Measurements from ENCODE around the gene IPO8. TPM values are rescaled to one million over a fixed set of nuclear protein-coding genes. Genes with fewer than 3 reads are reported as not detected.
"Not testable (repeated sequence)": the region's sequence is repeated elsewhere in the genome, so short reads cannot be mapped to it uniquely, and the experiment has no call there.

IPO8 gene
- total RNA-seq, 1 donor from 2014 or later = 44.4 TPM

DNA sequence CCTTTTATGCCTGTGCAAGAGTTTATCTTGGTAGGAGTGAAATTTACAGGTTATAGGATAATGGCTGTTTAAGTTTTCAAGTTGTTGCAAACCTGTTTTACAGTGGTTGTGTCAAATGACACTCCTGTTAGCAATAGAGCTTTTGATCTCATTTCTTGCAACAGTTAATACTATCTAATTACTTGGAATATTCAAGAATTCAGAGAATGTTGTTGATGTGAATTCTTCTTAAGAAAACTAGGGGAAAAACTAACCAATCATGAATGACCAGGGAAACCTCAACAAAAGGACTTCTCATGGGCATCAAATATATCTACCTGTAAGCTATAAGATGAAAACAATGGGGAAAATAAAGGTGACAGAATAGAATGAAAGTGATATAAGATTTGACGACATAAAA lies 85.0 kb downstream of the IPO8 start:
- intact Hi-C loops (cut with micrococcal nuclease) = no loop called here

GRCh38 chr12:30609819-30610218 lies 85.8 kb downstream of the IPO8 start:
- intact Hi-C loops (cut with micrococcal nuclease) = not testable (repeated sequence)

DNA sequence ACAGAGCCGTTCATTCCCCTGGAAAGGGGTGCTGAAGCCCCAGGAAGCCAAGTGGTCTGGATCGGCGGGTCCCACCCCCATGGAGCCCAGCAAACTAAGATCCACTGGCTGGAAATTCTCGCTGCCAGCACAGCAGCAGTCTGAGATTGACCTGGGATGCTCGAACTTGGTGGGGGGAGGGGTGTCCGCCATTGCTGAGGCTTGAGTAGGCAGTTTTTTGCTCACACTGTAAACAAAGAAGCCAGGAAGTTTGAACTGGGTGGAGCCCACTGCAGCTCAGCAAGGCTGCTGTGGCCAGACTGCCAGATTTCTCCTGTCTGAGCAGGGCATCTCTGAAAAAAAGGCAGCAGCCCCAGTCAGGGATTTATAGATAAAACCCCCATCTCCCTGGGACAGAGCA lies 91.4 kb downstream of the IPO8 start:
- intact Hi-C loops (cut with micrococcal nuclease) = not testable (repeated sequence)

DNA sequence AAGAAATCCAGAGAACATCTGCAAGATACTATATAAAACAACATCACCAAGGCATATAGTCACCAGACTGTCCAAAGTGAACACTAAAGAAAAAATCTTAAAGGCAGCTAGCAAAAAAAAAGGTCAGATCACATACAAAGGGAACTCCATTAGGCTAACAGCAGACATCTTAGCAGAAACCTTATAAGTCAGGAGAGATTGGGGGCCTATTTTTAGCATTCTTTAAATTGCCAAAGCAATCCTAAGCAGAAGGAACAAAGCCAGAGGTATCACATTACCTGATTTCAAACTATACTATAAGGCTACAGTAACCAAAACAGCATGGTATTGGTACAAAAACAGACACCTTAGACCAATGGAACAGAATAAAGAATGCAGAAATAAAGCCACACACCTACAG lies 92.5 kb downstream of the IPO8 start:
- intact Hi-C loops (cut with micrococcal nuclease) = no loop called here

- intact Hi-C loops (cut with micrococcal nuclease) = no loop called here
Measured at GRCh38 chr12:30602678-30603077, 93.0 kb downstream of the IPO8 start.

- intact Hi-C loops (cut with micrococcal nuclease) = no loop called here
Measured at GRCh38 chr12:30599608-30600007, 96.1 kb downstream of the IPO8 start.

DNA sequence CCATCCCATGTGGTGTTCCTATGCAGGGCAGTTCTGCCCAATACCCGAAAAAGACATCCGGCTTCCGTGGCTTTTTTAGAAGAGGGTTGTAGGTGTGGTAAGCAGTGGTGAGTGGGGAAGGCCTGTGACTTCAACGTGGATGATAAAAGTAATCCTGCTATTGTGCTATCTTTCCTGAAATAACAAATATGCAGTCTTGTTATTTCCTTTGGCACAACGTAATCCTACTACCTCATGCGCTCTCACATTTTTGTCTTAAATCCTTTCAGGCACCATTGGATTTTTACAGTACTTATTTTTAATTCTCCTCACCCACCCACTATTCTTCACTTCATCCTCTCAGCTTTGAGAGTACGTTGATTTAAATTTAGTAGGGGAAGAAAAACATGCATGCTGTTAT lies 96.8 kb downstream of the IPO8 start:
- intact Hi-C loops (cut with micrococcal nuclease) = no loop called here

- intact Hi-C loops (cut with micrococcal nuclease) = no loop called here
Measured at GRCh38 chr12:30595742-30596141, 99.9 kb downstream of the IPO8 start.

DNA sequence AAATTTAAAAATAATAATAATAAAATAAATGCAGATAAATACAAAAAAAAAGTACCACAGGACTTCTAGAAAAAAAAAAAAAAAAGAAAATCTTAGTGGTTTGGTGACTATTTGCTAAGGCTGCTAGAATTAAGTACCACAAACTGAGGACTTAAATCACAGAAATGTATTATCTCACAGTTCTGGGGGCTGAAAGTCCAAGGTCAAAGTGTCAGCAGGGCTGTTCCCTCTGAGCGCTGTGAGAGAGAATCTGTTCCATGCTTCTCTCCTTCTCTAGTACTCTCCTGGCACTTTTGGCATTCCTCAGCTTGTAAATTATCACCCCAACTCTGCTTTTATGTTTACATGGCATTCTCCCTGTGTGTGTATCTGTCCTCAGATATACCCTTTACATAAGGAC lies 101.2 kb downstream of the IPO8 start:
- intact Hi-C loops (cut with micrococcal nuclease) = no loop called here

GRCh38 chr12:30588572-30588971 lies 107.1 kb downstream of the IPO8 start:
- intact Hi-C loops (cut with micrococcal nuclease) = not testable (repeated sequence)

DNA sequence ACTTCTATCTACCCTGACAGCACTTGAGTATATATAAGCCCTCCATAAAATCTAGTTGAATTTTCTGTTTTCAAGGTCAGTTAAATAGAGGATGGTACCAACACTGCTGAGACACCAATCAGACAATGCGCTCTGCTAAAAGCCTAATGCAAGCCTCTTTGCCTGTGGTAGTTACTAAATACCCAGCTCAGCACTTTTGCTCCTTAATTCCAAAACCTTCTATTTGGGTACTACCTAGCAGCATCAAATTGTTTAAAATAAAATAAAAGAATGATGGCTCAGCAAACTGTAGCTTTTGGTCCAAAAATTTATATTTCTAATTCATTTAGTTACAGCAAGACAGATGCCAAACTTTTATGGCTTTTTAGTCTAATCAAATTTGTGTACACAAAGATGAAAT lies 107.9 kb downstream of the IPO8 start:
- intact Hi-C loops (cut with micrococcal nuclease) = no loop called here

DNA sequence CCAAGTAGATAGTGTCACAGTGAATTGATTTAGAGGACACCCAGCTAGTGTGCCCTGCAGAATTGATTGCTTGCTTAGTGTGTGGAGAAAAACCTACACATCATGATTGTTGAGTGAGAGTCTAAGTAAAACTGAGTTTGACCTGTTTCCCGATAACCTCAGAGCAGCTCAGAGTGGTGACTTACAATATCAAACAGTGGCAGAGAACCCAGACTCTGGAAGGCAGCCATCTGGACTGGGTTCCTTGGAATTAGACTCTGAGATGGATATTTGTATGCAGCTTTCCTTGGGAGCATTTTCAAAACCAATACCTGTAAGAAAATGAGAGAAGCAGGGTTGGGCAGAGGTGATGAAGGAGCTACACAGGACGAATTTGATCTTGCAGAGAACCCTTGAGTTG lies 109.8 kb downstream of the IPO8 start:
- intact Hi-C loops (cut with micrococcal nuclease) = no loop called here

- intact Hi-C loops (cut with micrococcal nuclease) = no loop called here
Measured at GRCh38 chr12:30582943-30583342, 112.7 kb downstream of the IPO8 start.

GRCh38 chr12:30580344-30580743 lies 115.3 kb downstream of the IPO8 start:
- intact Hi-C loops (cut with micrococcal nuclease) = no loop called here

Other genes with a start within 250 kb of the IPO8 start
- 14.2 and 14.8 TPM in 2 replicates for gene CAPRIN2, start 59.1 kb upstream of the IPO8 start, total RNA-seq
- not detected in 2 replicates for gene TSPAN11, start 230.9 kb upstream of the IPO8 start, total RNA-seq

Measured in T-helper 2 cell treated with Interferon-gamma antibody and Interleukin-4, amounts not matched to agents 100 ng/mL and 5 ng/mL, for 36 hours (primary cell).